Stimulated activated CD8-positive, alpha-beta memory T cell treated with anti-CD3 and anti-CD28 coated beads, Interleukin-4, amount 100 ng/mL, for 4 hours (primary cell): Measurements from ENCODE around the gene MAPK10.
"Not testable (repeated sequence)": the region's sequence is repeated elsewhere in the genome, so short reads cannot be mapped to it uniquely, and the experiment has no call there.

Experiments used
- DNase-seq, 2 donors: peaks; one replicate each; pipeline ENCODE4 v3.0.0-alpha.2; 2020; ENCODE audit warnings: low read depth in 2 of 2, low spot score in 1 of 2

MAPK10 gene

DNA sequence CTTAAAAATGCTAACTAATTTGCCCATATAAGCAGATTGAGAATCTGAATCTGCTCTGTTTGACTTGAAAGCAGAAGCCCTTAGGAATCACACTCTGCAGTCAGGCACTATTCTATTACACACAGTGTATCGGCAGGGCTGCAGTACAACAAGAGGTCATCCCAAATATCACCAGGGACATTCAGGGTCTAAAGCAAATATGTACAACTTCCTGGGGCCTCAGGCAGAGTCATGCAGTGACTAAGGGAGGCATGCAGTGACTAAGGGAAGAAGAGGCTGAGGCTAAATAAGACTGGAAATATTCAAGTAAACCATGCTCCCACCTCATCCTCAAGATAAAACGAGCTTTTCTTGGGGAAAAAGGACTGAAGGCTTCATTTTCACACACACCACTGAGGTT lies 20.9 kb downstream of the MAPK10 start:
- DNase-seq = no peak

DNA sequence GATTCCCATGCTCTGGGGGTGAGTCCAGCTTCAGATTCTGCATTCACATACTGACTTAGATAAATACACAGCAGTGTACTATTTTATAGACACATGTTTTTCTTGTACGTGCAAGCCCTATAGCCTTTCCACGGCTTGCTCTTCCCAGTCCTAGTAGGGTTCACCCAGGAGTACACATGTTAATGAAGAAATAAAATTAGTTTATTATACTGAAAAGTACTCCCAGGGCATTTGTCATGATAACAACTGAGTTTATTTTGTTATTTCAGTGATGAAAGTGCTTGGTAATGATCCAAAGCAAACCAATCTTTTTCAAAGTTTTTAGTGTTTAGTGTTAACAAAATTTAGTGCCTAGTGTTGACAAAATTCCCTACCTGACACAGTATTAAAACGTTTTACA lies 21.3 kb downstream of the MAPK10 start:
- DNase-seq = no peak

- no peak for DNase-seq
Observed at GRCh38 chr4:86334020-86334750, 25.7 kb downstream of the MAPK10 start.

DNA sequence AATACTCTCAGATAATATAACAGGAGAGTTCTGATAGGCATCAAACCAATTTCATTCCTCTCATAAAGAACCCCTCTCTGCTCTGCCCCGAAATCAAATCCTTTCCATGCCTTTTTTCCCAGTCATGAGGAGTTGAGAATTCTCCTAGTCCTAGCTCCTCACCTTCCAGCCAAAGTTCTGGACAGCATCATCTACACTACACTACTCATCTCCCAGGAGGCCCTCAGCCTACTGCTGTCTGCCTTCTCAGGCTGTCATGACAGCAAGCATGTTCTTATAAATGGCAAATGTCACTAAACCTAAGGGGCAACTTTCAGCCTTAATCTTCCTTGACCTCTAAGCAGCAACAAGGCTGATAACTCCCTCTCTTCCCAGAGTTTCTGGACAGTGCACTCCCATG lies 26.6 kb downstream of the MAPK10 start:
- no peak for DNase-seq

DNA sequence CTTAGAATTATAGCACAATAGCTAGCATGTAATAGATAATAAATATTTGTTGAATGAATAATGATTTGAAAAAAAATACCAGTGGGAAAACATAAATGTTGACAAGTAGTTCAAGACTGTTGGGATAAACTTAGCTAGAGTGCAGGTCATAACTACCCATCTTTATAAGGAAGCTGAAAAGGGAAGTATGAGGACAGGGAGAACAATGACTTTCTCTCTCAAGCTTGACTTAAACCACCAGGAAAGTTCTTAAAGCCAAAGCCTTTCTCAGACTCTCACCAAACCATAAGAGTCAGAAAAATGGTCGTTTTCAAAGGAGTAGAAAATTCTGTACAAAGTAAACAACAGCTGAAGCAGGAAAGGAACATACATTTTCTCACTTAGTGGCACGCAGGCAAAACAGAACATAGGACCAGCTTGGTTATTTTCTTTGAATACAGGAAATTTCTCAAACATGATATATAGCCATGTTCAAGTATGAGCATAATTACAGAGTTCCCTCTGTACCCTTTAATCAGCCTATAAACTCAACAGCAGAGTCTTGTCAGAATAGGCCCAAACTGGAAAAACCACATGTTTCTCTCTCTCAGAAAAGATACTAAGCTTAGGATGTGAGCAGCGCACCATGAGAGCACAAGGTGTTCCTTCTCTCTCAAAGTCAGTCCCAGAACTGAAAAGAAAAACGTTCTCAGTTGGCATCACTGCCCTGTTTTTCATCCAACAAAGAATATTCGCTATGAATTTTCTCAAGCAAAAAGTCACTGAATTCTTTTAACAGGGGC lies 28.7 kb downstream of the MAPK10 start:
- no peak for DNase-seq

DNA sequence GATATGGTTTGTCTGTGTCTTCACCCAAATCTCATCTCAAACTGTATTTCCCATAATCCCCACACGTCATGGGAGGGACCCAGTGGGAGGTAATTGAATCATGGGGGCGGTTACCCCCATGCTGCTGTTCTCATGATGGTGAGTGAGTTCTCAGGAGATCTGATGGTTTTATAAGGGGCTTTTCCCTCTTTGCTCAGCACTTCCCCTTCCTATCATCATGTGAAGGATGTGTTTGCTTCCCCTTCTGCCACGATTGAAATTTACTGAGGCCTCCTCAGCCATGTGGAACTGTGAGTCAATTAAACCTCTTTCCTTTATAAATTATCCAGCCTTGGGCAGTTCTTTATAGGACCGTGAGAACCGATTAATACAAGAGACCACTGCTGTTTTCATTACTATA lies 29.4 kb downstream of the MAPK10 start:
- DNase-seq = not testable (repeated sequence)

DNA sequence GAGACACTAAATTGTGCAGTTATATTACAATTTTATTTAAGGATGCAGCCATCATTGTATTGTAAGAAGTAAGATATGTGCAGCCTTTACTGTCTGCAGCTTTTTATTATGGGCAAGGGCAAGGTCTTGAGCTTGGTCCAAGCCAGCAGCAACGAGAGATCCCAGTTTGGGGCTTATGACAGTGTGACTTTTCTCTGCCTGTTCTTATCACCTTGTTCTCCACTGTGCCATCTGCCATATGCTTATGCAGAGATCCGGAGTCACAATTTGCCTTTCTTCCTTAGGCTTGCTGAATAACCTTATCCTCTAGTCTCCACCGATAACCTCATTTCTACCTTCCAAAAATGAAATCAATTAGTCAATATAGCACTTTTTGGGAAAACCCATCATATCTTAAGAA lies 30.4 kb downstream of the MAPK10 start:
- DNase-seq = no peak

DNA sequence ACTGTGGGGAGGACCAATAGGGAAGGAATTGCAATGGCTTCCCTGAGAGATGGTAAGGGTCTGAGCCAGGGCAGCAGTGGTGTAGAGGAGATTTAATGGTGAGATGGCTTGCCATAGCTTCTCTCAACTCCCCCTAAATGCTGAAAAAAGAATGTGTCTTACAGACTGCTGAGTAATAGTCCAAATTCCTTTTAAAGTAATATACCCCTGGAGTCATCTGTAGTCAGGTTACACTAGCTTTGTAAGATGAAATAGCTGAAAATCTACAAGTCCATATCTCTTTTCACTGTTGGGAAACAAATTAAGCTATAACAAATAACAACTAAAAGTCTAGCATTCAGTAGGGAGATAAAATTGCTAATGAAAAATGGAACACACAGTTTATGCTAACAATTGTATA lies 33.5 kb downstream of the MAPK10 start:
- no peak for DNase-seq

DNA sequence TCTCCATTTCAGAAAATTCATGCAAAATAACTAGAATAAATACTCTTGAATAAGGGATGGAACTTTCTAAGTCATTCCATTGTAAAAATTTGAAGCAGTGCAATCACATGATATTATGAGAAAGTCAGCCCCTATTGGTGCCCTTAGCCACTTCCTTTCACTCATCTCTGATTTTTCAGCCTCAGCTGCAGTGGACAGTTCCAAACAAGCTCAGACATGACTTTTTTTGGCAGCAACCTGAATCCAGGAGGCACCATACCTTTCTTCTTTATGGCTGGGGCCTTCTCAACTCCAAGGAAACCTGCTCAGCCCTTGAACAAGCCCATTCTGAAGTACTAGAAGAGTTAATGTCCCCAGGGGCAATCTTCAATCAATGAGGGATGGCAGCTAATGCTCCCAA lies 40.5 kb downstream of the MAPK10 start:
- no peak for DNase-seq

GRCh38 chr4:86315579-86315978 lies 44.3 kb downstream of the MAPK10 start:
- DNase-seq = no peak

DNA sequence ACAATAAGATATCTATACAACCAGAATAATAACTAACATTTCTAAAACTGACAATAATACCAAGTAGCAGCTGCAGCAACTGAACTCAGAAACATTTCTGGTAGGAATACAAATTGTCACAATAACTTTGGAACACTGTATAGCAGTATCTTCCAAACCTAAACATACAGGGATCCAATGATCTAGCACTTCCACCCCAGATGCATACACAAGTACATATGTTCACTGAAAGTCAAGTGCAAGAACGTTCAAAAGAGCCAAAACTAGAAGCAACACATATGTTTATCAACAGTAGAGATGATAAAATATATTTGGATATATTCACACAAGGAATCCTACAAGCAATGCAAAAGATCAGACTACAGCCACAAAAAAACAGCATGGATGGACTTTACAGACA lies 46.2 kb downstream of the MAPK10 start:
- DNase-seq = no peak

GRCh38 chr4:86307432-86307831 lies 52.4 kb downstream of the MAPK10 start:
- DNase-seq = no peak

- no peak for DNase-seq
Observed at GRCh38 chr4:86306816-86307215, 53.0 kb downstream of the MAPK10 start.

DNA sequence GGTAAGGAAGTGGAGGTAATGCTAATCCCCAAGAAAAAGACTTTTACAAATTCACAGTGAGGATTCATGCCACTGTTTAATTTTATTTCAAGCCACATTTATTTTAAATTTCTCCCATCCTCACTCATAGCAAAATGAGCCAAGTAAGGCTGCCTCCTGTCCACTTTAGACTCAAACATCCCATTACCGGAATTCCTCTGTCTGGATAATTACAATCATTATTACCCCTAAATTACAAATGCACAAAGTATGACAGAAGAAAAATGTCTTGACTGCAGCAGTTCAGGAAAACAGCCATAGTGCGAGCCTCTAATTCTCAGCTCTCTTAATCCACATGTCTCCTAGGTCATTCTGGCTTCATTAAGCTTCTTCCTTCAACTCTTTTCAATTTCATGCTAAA lies 57.0 kb downstream of the MAPK10 start:
- DNase-seq = no peak

DNA sequence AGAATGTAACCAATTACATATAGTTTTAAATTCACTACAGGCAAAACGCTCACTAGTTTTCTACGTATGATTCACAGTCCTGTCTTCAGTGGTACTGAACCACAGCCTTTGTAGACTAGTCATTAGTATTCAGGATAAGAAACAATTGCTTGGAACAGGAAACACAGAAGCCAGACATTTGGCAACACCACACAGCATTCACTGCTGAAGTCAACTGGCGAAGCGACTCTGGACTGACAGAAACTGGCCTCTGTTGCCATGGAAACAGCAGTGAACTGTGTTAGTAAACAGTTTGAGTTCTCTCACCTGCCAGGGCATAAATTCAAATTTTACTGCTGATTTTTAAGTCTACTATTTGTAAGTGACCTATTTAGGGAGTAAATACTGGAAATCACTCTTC lies 57.6 kb downstream of the MAPK10 start:
- DNase-seq = no peak

GRCh38 chr4:86300516-86300915 lies 59.3 kb downstream of the MAPK10 start:
- no peak for DNase-seq

- no peak for DNase-seq
Observed at GRCh38 chr4:86296865-86297264, 63.0 kb downstream of the MAPK10 start.

DNA sequence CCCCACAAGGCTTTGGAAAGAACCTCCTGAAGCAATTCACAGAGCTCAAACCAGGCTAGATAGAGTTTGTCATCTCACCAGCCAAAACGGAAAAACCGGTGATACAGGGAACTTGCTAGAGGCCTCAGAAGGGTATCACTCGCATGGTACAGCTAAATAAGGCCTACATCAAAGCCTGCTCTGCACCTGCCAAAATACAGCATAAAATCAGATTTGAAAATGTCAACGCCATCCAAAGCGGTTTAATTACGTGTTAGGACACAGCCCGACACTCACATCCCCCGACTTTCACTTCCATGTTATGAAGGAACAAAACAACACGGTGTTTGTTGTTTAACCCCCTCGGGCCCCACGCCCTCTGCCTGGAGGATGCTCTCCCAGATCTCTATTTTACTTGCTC lies 65.0 kb downstream of the MAPK10 start:
- DNase-seq = no peak

GRCh38 chr4:86291180-86291579 lies 68.7 kb downstream of the MAPK10 start:
- DNase-seq = no peak

GRCh38 chr4:86286726-86287125 lies 73.1 kb downstream of the MAPK10 start:
- no peak for DNase-seq

DNA sequence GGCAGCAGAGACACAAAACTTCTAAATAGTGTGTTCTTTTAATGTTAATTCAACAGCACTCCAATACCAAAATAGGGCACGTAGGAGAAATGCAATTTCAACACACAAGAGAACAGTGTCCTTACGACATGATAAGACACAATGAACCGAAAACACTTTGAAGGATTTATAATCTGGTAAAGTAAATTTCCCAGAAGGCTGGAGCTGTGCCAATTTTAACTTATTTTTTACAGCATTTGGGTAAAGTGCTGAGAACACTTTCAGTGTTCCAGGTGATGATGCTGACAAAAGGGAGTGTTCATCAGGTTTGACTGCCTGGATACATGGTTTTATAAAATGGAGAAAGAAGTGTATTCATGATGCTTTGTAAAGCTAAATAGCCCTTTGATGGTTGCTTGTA lies 76.5 kb downstream of the MAPK10 start:
- DNase-seq = no peak

GRCh38 chr4:86280246-86280645 lies 79.6 kb downstream of the MAPK10 start:
- no peak for DNase-seq
